Sigmoid colon (tissue), 4 donors: Measurements from ENCODE around the gene KAZN.

Source experiments
- EP300 ChIP-seq, 4 donors: sonication (generic); formaldehyde crosslinking; IDR thresholded peaks; one replicate each; pipeline ENCODE4 v1.6.1; 2017; ENCODE audit warnings: antibody characterized with exemption in 4 of 4
- POLR2A ChIP-seq, 2 donors: fragments of 450-650 bp; IDR thresholded peaks; one replicate each; pipeline ENCODE4 v1.6.1; 2016; ENCODE audit warnings: antibody characterized with exemption in 2 of 2, mild to moderate bottlenecking in 2 of 2, moderate library complexity in 2 of 2
- POLR2AphosphoS5 ChIP-seq, 4 donors: sonication (generic); formaldehyde crosslinking; IDR thresholded peaks; one replicate each; pipeline ENCODE4 v1.6.1; 2017; ENCODE audit warnings: antibody characterized with exemption in 4 of 4
- TF ChIP-seq, protein P1 (sequence below), 4 experiments: fragments of 450-650 bp in 3 of 4; fragments of 200-600 bp in 1 of 4; IDR thresholded peaks; one replicate each; pipeline ENCODE4 v1.5.1; 2016 to 2019; ENCODE audit warnings: antibody characterized with exemption in 4 of 4, mild to moderate bottlenecking in 3 of 4, moderate library complexity in 2 of 4

DNA sequence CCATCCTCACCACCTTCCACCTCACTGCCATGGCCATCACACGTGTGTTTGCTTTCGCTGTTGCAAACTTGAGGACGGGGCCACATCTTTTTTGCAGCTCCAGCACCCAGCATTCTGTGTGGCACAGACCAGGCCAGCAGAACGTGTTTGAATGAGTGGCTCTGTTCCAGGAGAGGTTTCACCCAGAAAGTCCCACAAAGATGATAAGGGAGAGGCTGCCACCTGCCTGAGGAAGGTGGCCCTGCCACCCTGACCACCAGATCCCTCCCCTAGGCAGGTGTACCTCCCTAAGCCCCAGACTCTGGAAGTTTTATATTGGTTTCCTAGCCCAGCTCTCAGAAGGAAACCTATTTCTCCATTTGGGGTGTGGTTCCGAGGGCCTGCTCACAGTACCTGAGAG, 252.1 kb downstream of the KAZN start:
- TF ChIP-seq, protein P1, sequence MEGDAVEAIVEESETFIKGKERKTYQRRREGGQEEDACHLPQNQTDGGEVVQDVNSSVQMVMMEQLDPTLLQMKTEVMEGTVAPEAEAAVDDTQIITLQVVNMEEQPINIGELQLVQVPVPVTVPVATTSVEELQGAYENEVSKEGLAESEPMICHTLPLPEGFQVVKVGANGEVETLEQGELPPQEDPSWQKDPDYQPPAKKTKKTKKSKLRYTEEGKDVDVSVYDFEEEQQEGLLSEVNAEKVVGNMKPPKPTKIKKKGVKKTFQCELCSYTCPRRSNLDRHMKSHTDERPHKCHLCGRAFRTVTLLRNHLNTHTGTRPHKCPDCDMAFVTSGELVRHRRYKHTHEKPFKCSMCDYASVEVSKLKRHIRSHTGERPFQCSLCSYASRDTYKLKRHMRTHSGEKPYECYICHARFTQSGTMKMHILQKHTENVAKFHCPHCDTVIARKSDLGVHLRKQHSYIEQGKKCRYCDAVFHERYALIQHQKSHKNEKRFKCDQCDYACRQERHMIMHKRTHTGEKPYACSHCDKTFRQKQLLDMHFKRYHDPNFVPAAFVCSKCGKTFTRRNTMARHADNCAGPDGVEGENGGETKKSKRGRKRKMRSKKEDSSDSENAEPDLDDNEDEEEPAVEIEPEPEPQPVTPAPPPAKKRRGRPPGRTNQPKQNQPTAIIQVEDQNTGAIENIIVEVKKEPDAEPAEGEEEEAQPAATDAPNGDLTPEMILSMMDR (IDR thresholded peaks at IDR 0.05), result no peak
- no peak for TF ChIP-seq POLR2A (IDR thresholded peaks at IDR 0.05)
- no peak for TF ChIP-seq EP300 (IDR thresholded peaks at IDR 0.05)
- TF ChIP-seq POLR2AphosphoS5 (IDR thresholded peaks at IDR 0.05), result no peak
